ENCODE data around the gene MBNL2.

MBNL2 gene

DNA sequence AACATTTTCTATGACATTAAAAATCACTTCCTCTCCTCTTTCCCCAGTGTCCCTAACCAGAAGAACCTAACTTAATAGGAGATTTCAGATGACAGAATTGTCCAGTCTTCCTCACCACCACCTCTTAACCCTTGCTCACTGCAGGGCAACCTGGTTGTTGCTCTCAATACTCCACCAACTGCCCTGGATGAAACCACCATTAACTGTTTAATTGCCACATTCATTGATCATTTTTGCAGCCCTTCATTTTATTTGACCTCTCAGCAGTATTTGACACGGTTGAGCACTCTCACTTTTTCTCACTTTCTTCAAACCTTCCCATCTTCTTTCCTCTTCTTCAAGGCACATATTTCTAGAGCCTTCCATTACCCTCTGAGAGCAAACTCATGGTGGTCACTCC, 84.0 kb downstream of the MBNL2 start:
- DNase-seq = no peak

DNA sequence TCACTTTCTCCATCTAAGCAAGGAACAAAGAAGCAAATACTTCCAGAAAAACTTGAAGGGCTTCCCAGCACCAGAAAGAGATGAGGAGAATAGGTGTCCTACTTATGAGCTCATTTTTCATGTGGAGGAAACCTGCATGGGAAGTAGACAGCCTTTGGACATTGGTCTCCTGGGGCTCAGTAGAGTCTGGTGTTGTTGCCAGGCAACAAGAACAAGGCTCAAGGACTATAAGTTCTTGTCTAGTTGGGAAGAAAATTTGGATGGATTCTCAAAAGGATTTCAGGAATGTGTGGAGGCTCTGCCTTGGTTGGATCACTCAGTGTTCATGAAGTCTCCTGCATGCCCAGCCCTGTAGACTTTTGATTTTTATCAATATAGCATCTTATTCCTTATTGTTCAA, 84.5 kb downstream of the MBNL2 start:
- no peak for DNase-seq

DNA sequence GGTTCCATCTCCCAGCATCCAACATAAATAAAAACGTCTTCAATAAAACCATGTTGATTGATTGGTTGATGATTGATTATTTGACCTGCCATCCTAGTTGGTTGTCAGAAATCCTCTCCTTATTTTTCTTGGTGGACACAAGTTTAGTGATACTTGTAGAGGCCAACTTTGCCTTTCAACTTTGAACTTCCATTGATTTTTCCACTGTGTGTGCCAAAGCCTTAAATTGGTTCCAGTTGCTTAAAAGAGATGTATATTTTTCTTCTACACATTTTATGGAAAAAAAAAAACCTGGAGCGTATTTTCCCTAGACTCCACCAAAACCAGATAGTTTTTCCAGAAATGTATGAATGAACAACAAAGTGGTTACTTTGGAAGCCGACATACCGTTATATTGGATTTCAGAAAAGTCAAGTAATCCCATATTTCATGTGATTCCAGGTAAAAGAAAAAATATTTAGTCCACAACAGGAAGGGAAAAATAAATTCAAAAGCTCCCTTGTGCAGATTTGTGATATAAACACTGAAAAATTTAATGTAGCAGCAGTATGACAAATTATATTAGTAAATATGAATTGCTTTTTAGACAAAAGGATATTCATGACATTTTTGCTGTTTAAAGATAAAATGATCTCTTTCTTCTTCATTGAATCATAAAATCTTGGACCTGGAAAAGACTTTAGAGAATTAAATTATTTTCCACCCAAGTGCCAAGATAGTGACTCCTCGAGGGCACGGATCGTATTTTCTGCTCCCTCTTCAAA, 85.2 kb downstream of the MBNL2 start:
- no peak for DNase-seq

DNA sequence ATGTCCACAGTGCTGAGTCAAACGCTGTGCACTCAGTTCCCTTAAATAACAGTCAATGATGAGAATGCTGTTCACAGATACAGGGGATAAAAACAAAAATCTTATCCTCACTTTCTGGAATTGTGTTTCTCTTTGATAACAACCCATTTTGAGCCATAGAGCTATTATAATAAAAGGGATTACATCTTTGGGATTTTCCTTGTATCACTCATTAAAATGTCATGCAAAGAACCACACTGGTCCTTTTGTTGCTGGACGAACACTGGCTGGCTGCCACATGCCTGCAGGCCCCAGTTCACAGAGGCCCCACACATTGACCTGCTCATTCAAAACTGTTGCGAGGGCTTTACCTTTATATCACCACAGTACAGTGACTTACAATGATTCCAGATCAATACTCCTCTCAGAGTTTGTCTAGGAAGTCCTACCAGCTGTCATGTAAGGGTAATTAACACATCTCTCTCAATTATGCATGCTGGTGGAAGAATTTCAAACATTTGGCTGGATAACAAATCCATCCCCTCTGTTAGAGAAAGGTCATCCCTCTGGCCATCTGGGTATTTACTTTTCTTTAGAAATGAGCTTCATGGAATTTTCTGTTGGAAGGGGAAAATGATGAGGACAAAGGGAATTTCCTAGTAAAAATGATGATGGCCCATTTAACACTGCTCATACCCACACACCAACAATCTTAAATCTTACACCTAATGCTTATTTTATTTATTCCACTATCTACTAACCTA, 85.9 kb downstream of the MBNL2 start:
- DNase-seq = no peak

DNA sequence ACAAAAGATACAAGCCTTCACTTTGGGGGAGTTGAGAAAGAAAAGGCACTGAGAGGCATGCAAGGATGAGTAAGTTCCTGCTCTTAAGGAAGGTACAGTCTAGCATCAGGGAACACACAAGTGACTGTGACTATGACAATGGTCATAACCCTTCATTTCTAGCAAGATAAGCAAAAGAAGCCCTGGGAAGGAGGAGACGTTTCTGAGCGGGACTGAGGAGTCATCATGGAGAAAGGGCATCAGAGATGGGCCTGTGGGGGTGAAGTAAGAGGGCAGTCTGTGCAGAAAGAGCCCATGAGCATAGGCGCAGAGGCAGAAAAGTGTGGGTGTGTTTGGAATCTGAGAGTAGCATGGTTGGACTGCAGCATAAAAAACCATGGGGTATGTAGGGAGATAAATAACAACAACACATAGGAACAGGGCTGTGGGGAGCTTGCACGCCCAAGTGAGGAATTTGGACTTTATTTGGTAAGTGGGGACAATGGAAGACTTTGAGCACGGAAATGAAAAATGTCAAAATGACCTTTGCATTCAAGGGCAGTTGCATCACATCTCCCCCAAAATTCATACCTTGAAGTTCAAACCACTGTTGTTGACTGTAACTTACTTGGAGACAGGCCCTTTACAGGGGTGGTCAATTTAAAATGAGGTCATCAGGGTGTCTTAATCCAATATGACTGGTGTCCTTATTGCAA, 86.7 kb downstream of the MBNL2 start:
- no peak for DNase-seq

DNA sequence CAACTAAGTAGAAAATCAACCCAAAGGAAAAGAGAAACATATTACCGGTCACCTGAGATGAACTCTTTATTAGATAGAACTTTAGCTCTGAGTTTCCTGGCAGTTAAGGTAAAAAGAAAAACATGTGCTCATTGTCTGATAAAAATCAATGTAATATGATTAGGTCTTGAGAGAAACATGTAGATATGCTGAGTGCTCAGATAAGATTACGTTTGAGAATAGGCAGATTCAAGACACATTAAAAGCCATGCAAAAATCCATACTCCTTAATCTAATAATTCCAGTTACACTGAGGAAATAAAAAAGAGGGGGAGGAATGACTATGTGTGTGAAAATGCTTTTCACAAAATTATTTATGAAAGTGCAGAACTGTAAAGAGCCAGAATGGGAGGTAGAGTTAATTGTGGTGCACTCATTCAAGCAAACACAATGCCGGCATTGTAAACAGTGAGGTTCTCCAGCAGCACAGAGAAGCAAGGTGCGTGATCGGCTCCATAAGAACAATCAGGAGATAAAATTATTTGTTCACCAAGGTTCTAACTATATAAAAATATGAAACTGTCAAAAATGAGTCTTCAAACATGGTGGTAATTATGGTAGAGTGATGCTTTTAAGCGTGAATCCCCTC, 88.8 kb downstream of the MBNL2 start:
- DNase-seq = no peak

DNA sequence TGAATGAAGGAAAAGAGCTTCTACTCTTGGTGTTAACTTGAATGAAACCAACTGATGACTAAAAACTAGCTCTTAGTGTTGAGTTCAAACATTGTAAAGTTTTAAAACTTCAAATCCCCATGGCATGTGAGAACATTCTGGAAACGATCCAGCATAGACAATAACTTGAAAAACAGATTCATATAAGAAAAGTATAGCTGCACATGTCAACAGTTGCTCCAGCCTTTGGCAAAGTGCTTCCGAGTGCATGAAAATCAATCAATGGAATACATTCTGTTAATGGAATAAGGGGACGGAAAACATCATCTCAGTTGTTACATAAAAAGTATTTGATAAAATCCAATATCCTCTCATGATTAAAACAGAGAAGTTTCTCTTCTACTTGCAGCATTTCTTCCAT, 89.8 kb downstream of the MBNL2 start:
- no peak for DNase-seq

DNA sequence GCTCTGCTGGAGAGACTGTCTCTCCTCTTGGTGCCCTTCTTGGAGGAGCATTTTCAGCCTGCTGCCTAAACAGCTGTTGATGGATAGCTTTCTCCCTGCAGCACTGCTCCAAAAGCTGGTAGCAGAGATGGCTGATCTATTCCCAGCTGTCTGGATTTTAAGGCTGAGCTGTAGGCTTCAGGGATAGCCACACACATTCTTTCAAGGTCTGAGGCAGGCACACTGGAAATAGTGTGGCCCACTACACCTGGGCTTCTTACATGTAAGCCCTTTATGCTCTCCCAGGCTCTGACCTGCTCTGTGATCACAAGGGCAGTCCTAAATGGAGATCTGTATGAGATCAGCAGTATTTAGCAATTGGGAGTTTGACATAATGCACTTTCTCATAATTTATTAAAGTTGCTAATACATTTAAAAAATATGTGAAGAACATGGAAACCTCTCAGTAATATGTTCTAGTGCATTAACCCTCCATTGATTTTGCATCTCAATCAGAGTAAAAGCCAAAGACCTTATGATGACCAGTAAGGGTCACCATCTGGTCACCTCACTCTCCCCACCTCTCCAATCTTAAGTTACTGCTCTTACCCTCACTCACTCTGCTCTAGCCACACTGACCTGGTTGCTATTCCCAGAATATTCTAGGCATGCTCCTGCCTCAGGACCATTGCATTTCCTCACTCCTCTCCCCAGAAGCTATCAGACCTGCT, 91.6 kb downstream of the MBNL2 start:
- DNase-seq = no peak

DNA sequence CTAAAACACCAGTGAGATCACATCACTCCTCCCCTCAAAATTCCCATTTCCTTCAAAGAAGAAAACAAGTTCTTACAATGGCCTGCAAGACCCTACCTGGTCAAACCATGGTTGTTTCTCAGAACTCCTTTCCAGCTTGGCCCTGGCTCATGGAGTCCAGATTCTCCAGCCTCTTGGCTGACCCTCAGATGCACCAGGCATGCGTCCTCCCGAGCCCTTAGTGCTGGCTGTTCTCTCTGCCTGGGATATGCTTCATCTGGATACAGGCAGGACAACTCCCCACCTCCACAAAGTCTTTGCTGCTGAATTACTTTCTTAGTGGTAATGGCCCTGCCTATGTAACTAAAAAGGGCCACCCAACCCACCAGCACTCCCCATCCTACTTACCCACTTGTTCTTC, 94.3 kb downstream of the MBNL2 start:
- DNase-seq = no peak

DNA sequence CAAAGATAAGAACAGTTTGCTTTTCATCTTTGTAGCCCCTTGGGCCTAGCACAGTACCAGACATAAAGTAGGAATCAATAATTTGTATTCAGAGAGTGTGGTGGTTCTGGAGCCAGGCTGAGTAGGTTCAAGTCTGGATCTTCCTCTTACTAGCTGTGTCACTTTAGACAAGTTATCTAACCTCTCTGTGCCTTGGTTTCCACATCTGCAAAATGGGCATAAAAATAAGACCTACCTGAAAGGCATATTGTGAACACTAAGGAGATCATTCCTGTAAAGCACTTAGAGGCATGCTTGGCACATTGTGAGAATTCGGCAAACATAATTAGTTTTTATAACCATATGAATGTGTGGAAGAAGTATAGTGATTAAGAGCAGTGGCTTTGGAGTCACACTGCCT, 95.8 kb downstream of the MBNL2 start:
- no peak for DNase-seq

DNA sequence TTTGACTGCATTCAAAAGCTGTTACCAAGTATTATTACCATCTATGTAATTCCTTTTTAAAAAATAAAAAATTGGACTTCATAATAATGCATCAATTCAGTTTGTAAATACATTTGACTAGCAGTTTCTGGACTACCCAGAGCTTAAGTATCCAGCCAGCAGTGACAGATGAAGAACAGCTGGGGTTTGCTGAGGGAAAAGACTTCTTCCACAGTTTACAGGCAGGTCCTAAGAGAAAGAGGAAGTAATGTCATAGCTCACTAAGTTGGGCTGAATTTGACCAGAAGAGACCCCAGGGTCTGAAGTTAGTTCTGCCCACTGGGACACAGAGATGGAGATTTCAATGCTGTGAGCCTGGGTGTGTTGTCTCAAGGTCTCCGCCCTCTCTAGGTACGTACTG, 96.4 kb downstream of the MBNL2 start:
- no peak for DNase-seq

DNA sequence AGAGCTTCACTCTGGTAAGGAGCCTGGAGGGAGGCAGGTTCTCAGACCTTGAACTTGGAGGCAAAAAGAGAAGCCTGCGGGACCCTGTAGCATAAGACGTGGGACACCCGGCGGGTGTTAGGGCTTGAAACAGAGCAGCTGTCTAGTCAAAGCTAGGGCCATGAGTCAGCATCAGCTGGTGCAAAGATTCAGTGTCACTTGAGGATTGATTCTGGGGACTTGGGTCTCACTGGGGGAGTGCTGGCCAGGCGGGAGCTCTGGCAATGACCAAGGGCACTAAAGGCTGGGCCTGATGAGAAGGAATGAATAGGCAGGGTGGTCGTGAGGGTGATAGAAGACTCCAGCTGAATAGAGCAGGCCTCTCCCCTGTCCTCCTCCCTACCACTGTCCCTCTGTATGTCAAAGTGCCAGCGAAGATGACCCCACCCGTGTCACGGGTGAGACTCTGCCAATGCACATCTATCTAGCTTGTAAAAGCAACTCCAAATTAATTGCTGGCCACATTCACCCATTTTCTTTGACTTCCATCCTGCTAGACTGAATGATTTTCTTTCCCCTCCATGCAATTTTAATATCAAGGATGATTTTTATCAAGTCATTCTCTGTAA, 97.1 kb downstream of the MBNL2 start:
- DNase-seq = no peak

DNA sequence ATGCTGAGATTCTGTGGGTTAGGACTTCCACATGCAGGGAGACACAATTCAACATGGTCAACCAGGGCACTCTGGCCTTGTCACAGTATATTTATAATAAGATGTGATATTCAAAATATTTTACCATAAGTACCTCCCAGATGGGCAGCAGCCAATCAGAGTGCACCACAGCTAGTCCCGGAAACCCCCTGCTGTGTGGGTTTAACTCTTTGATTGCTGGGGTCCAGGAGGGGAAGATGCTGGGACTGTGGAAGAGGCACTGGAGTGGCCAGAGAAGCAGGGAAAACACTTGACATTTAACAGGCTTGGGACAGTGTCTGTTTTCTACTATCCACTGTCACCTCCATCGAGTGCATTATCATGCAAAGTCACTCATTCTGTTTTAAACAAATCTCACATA, 99.0 kb downstream of the MBNL2 start:
- DNase-seq = no peak

DNA sequence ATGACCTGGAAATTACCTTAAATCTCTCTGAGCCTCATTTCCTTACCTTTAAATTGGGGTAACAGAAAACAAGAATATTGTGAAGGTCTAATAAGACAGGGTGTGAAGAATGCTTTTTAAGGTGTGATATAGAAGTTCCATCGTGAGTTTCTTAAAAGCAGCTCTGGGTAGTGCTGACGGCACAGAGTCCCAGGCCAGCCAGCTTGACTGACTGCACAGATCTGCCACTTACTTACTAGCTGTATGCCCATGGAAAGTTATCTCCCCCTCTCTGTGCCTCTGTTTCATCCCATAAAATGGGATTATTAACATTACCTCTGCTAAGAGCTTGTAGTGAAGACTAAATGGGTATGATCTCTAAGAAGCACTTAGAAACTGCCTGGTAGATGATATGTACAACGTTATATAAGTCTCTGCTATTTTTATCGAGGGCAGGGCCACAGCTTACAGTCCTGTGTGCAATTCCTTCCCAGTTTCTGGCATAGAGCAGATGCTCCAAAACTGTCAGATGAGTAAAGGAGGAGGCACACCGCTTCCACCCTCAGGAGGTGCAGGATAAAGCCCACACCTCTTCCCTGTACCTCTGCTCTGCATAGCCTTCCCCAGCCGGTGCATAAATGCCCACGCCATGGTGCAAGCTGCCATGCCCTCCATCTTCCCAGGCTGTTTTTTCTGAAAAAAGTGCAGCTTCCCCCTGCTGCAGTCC, 99.6 kb downstream of the MBNL2 start:
- DNase-seq = no peak

DNA sequence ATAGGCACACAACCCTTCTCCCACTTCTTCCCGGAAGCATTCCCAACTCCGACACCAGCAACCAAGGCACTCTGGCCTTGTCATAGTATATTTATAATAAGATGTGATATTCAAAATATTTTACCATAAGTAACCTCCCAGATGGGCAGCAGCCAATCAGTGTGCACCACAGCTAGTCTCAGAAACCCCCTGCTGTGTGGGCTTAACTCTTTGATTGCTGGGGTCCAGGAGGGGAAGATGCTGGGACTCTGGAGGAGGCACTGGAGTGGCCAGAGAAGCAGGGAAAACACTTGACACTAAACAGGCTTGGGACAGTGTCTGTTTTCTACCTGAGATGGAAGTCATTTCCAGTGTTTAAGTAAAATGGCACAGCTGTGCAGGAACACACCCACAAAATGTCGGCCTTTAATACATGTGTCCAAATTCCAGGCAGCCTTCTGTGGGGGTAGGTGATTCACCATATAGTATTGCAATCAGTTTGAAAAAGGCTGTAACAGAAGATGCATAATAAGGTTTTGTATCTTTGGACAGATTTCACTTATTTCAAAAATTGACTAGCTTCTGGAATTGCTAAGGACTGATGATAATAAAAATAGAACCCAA, 100.7 kb downstream of the MBNL2 start:
- no peak for DNase-seq

DNA sequence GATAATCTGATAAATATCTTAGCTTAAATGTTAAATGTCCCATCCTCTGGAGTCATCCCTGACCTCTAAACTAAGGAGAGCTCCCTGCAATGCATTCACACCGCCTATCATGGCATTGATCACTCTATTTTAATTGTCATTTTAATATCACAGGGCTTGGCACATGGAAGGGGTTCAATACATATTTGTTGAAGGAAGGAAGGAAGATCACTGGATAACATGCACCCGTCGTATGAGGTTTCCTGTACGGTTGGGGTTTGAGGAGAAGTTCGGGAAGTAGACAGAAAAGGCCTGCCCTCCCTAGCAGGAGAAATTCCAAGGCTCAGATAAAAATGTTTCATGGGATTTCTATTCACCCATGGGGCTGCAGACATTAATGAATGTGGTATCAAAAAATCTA, 102.0 kb downstream of the MBNL2 start:
- no peak for DNase-seq

DNA sequence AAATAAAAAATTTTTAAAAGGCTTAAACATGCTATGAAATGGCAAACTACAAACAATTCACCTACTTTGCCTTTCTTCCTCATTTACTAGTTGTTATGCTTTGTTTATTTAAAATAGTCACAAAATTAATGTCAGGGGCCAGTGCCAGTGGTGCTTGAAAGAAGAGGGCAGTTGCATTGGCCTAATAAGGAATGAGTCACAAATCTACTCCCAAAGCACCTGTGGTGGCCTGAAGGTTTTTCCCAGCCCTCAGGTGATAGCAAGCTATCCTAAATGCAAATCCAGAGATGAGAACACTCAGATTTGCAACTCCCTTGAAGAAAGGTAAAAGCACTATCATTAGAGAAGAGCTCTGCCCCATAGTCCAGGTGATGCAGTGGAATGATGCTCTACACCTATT, 103.6 kb downstream of the MBNL2 start:
- DNase-seq = no peak

DNA sequence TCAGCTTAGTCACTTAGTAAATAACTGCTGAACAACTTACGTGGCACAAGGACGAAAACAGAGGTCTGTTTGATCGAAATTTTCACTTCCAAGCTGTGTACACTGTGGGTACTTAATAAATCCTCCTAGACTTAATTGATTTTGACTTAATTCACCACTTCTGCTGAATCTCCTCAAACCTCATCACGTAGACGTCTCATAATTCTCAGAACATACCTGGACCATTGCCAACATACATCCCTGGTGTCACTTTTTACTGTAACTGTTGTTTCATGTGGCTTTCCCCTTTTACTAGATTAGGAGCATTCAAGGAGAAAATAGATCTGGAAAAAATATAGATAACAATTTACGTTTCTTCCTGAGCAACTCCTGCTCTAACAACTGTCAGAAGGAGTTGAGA, 105.0 kb downstream of the MBNL2 start:
- DNase-seq = no peak

DNA sequence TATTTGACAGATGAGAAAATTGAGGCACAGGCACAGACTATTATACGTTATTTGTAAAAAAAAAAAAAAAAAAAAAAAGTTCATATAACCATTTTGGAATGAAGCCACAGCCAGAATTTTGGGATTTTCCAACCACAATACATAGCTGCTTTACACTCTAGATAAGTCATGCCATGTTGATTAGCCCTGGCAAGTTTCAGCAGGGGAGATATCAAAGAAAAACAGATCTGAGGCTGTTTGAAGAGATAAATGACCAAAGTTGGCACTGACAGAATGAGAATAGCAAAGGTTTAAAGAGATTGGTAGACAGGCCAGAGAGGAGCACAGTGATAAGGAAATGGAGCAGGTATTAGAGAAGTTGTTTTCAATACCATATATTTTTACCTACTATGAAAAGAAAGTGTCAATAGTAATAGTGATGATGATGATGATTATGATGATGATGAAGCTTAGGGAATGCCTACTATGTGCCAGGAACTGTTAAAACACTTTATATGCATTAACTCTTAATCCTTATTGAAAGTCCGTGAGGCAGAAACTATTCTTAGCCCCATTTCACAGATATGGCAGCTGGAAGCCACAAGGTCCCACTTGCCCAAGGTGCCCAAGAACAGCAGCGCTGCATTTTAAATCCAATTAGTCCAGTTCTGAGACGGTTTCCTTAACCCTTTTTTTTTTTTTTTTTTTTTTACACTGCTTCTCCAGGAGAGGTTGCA, 105.5 kb downstream of the MBNL2 start:
- no peak for DNase-seq

DNA sequence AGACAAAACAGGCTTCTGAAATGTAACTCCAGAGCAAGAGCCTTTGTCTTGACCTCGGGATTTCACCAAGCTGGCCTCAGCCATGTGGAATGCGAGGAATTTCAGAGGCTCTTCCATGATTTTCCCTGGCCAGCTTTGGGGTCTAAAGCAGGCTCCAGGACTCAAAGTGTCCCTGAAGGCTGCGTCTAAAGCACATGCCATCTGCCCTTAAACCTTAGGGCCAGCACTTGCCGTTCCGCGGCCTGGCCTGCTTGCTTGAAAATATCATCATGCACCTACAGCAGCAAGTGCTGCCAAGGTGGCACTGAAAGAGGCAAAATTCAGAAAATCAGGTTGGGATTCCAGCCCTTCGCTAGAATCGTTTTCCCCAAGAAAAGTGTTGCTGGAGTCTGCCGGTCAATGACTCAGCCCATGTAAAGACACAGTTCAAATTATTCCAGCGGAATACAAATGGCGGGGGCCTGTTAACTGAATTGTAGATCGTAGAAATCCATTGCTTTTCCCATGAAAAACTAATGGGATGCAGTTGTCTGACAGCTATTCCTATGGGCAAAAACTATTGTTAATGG, 106.2 kb downstream of the MBNL2 start:
- DNase-seq = no peak

Measured in NK-92 treated with Interleukin-12 subunit alpha and Interleukin-12 subunit beta, amount 100 ng/mL, for 24 hours (cell line).